GM19452 (cell line): ENCODE data around the gene CCM2.

Experiments
- ATAC-seq: cut with Tn5 transposase; IDR thresholded peaks from one replicate; pipeline ENCODE4 v1.9.1; 2021; ENCODE audit not compliant: unreplicated experiment

Gene CCM2

DNA sequence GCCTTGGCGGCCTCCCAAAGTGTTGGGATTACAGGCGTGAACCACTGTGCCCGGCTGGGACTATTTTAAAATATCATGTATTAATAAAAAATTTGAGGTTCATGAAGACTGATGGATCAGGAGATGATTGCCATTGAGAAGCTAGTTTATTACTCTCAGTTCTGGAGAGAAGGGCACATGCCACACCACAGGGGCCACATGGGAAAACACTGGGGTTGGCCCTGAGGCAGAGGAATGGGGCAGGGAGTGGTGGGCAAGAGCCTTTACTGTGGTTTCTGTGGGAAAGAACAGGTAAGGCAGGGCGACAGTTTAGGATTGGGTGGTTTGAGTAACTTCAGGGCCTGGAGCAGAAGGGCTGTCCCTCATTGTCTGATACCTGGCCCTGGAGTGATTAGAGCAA, 118.3 kb downstream of the CCM2 start:
- ATAC-seq: no peak

- no peak for ATAC-seq
These were observed 118.9 kb downstream of the CCM2 start for GRCh38 chr7:45118889-45119331.

GRCh38 chr7:45119550-45119949, 119.5 kb downstream of the CCM2 start:
- ATAC-seq: no peak

DNA sequence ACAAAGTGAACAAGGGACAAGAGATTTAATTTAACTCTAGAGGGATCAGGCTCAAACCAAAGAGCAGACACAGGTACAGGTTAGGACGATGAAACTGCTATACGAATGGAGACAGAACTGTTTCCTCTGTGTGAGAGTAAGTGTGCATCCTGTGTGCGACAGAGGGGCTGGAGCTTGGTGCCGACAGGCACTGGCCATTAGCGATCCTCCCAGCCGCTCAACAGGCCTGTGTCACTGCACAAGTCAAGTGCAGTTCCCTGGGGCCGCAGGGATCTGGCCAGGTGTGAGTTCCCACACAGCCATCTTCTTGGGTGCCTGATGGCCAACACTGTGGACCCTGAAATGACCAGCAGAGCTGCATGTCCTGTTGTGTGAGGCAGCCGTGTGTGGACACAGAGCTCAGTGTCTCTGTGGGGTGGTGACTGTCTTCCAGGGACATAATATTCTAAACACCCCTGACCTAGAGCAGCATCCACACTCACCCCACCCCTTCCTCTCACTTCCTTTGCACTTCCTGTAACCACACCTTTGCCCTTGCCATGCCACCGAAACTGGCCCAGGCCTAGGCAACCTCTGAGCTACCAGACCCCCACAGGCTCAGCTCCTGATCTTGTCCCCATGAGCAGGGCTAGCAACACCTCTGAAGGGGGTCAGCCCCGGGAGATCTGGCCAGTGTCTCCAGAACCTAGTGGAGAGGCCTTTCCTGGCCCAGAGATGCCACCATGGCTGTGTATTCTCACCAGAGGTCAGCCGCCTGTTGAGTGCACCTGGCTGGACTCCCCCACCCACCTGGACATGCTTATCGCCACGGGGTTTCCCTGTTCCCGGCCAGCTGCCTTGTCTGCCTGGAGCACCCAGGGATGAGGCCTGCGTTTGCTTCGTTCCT, 123.2 kb downstream of the CCM2 start:
- ATAC-seq: no peak

GRCh38 chr7:45123913-45124710, 124.1 kb downstream of the CCM2 start:
- ATAC-seq: no peak

- ATAC-seq: no peak
These were observed 125.3 kb downstream of the CCM2 start for GRCh38 chr7:45125193-45125904.
